Parathyroid adenoma (tissue), 2 donors: ENCODE data around the gene TENM3.

Experiments used
- H2AFZ ChIP-seq: fragments of 300-600 bp; sonication (generic); one replicate; pipeline ENCODE4 v1.7.0; 2017; ENCODE audit warnings: antibody characterized with exemption, mild to moderate bottlenecking
- H3K27ac ChIP-seq: fragments of 300-600 bp; sonication (generic); one replicate; pipeline ENCODE4 v1.7.0; 2017
- H3K27me3 ChIP-seq: fragments of 300-600 bp; sonication (generic); one replicate; pipeline ENCODE4 v1.7.0; 2017; ENCODE audit warnings: low read length; ENCODE audit not compliant: control insufficient read depth, insufficient read depth
- H3K36me3 ChIP-seq: fragments of 300-600 bp; sonication (generic); one replicate; pipeline ENCODE4 v1.7.0; 2017; ENCODE audit warnings: low read length; ENCODE audit not compliant: control insufficient read depth, insufficient read depth
- H3K4me1 ChIP-seq: fragments of 300-600 bp; sonication (generic); one replicate; pipeline ENCODE4 v1.7.0; 2017; ENCODE audit warnings: control low read depth
- H3K4me2 ChIP-seq: fragments of 300-600 bp; sonication (generic); one replicate; pipeline ENCODE4 v1.7.0; 2017; ENCODE audit warnings: low read length
- H3K4me3 ChIP-seq: fragments of 300-600 bp; sonication (generic); one replicate; pipeline ENCODE4 v1.7.0; 2017; ENCODE audit warnings: low read depth, low read length
- H3K79me2 ChIP-seq: fragments of 300-600 bp; sonication (generic); one replicate; pipeline ENCODE4 v1.7.0; 2017; ENCODE audit warnings: control low read depth
- H3K9ac ChIP-seq: fragments of 300-600 bp; sonication (generic); one replicate; pipeline ENCODE4 v1.7.0; 2017; ENCODE audit warnings: mild to moderate bottlenecking
- H3K9me3 ChIP-seq: fragments of 300-600 bp; sonication (generic); one replicate; pipeline ENCODE4 v1.7.0; 2017; ENCODE audit warnings: low read length; ENCODE audit not compliant: control insufficient read depth
- CTCF ChIP-seq: fragments of 300-600 bp; sonication (generic); IDR thresholded peaks from one replicate; pipeline ENCODE4 v1.7.0; 2017; ENCODE audit warnings: antibody characterized with exemption, mild to moderate bottlenecking
- donor health status: primary hyperparathyroidism.

The TENM3 gene

DNA sequence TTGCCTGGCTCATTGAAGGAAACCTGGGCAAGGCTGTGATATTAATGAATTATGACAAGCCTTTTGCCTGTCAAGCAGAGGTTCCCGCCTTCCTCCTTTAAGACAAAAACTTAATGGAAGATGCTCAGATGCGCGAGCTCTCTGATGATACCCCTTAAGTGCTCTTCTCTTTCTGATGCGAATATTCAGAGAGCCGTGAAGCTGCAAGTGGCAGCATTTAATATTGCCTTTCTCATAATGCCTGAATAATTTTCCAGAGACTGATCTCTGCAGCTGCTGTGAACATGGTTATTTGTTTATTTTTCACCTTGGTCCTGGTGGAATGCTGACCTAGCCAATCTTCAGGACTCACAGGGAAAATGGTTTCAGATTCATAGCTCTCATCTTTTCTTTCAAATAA, 251.8 kb downstream of the TENM3 start:
- Histone ChIP-seq H3K9me3 (no peaks in the 10 kb centered on the region), H3K4me3 (no peak overlapping the region), H3K36me3 (no peaks in the 10 kb centered on the region), H3K27me3 (no peaks in the 10 kb centered on the region), H3K9ac (no peak overlapping the region), H3K4me1 (peaks cover 6% of the 10 kb centered on the region), H3K27ac (no peak overlapping the region), H3K4me2 (no peak overlapping the region), H2AFZ (no peak overlapping the region), H3K79me2 (no peaks in the 10 kb centered on the region)
- no peak for TF ChIP-seq CTCF

DNA sequence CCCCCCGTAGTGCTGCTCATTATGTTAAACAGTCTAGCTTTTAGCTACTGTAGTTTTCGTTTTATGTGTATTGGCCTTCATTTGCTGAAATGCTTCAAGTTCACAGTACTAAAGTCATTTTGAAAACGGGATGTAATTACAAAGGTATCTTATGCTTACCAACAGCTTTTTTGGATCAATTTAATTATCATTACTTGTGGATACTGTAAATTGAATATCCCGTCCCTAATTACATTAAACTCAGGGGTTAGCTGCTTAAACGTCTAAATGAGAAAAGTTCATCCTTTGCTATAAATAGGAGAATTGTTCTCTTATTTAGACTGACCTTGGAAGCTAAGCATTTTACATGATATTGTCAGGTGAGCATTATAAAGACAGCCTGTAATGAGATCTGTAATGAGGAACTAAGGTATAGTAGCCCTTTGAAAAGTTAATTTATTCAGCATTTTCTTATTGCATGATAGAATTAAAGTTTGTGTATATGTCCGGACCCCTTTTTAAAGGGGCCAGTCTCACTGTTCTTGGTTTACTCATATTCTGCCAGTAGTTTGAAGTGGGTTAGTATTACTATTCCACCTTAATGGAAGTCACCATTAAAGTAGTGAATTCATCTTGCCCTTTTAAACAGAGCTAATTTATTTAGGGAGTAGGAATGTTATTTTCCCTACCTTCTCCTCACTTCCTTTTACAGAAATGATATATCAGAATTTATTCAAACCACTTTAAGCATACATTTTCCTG, 252.6 kb downstream of the TENM3 start:
- H3K4me1 ChIP-seq = peaks cover 6% of the 10 kb centered on the region
- no peaks in the 10 kb centered on the region for H3K27me3 ChIP-seq
- TF ChIP-seq CTCF = no peak
- H3K4me3 ChIP-seq = no peak overlapping the region
- no peaks in the 10 kb centered on the region for H3K79me2 ChIP-seq
- H3K4me2 ChIP-seq = no peak overlapping the region
- H3K27ac ChIP-seq = no peak overlapping the region
- no peaks in the 10 kb centered on the region for H3K9me3 ChIP-seq
- H2AFZ ChIP-seq = no peak overlapping the region
- H3K36me3 ChIP-seq = no peaks in the 10 kb centered on the region
- H3K9ac ChIP-seq = no peak overlapping the region

- Histone ChIP-seq H3K9me3 (no peaks in the 10 kb centered on the region), H3K79me2 (no peaks in the 10 kb centered on the region), H3K4me2 (no peak overlapping the region), H3K27ac (no peak overlapping the region), H3K4me3 (no peak overlapping the region), H3K4me1 (peaks cover 6% of the 10 kb centered on the region), H3K9ac (no peak overlapping the region), H3K27me3 (no peaks in the 10 kb centered on the region), H3K36me3 (no peaks in the 10 kb centered on the region), H2AFZ (no peak overlapping the region)
- TF ChIP-seq CTCF = no peak
Measured at GRCh38 chr4:182496408-182496807, 253.2 kb downstream of the TENM3 start.

DNA sequence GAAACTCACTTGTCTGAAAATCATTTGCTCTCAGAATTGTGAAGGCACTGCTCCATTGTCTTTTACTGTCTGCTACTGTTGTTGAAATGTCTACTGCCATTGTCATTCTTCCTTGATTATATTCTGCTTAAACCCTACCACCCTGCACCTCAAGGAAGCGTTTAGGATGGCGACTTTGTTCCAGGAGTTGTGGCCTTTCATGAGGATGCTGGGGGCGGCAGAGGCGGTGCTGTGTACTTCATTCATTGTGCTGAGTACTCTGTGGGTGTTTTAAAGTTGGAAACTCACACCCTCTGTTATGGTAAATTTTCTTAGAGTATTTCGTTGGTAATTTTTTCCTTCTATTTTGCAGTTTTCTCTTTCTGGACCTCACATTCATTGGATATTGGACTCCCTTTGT, 258.9 kb downstream of the TENM3 start:
- no peak for TF ChIP-seq CTCF

GRCh38 chr4:182504463-182504862, 261.3 kb downstream of the TENM3 start:
- Histone ChIP-seq H3K36me3 (no peaks in the 10 kb centered on the region), H3K4me2 (no peak overlapping the region), H3K79me2 (no peaks in the 10 kb centered on the region), H3K4me3 (no peak overlapping the region), H3K4me1 (no peaks in the 10 kb centered on the region), H3K27me3 (no peaks in the 10 kb centered on the region), H3K9me3 (no peaks in the 10 kb centered on the region), H3K9ac (no peak overlapping the region), H2AFZ (no peak overlapping the region), H3K27ac (no peak overlapping the region)
- no peak for TF ChIP-seq CTCF

More for the DNA sequence above, 258.9 kb downstream of the TENM3 start:
- Histone ChIP-seq H3K4me1 (no peaks in the 10 kb centered on the region), H3K79me2 (no peaks in the 10 kb centered on the region), H3K4me2 (no peak overlapping the region), H3K27ac (no peak overlapping the region), H3K9ac (no peak overlapping the region), H3K36me3 (no peaks in the 10 kb centered on the region), H3K9me3 (no peaks in the 10 kb centered on the region), H3K27me3 (no peaks in the 10 kb centered on the region), H3K4me3 (no peak overlapping the region), H2AFZ (no peak overlapping the region)
